ENCODE measurements around the gene ITGB7. TPM values are rescaled to one million over a fixed set of nuclear protein-coding genes. Genes with fewer than 3 reads are reported as not detected.

Gene ITGB7
- total RNA-seq, 1 donor from 2014 or later: 751 TPM

DNA sequence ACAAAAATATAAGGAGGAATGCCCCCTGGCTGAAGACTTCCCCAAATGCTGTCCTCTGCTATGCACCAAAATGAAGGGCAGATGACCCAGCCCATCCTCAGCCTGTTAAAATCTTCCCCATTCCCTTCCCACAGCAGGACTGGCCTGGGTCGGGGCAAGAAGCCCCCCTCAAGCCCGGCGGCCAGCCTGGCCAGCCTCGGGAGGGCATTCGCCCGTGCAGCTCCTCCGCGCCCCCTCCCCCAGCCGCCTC is 24.5 kb upstream of the ITGB7 start:
- intact Hi-C loops (cut with micrococcal nuclease): no loop called here

DNA sequence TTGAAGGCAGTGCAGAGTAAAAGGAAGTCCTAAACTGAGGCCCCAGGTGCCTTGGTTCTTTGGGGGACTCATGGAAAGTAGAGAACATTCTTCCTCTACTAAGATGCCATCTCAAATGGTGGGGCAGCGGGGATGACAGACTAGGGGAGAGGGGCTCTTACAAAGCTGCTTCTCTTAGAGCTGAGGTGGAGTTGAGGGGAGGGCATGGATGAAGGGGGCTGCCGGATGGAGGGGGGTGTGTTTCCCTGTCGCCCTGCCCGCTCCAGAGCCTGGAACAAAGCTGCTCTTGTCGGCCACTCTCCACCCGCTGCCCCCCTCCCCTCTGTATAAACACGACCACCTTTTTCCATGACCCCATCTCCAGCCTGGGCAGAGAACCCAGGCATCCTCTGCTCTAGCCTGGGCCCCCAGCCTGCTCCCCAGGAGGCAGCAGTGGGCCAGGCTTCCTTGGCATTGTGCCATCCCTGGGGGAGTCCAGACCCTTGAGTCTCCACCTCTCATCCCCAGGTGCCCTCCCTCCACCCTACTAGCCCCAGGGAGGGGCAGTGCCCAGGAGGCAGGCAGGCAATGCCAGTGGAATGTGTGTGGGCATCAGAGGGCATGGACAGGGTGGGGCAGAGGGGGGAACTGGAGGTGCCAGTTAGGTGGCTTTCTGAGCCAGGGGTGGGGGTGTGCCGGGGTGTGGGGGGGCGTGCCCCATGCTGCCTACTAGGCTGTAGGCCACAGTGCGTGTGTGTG is 23.2 kb upstream of the ITGB7 start:
- intact Hi-C loops (cut with micrococcal nuclease): no loop called here

GRCh38 chr12:53229454-53229853 is 22.4 kb upstream of the ITGB7 start:
- intact Hi-C loops (cut with micrococcal nuclease): no loop called here

DNA sequence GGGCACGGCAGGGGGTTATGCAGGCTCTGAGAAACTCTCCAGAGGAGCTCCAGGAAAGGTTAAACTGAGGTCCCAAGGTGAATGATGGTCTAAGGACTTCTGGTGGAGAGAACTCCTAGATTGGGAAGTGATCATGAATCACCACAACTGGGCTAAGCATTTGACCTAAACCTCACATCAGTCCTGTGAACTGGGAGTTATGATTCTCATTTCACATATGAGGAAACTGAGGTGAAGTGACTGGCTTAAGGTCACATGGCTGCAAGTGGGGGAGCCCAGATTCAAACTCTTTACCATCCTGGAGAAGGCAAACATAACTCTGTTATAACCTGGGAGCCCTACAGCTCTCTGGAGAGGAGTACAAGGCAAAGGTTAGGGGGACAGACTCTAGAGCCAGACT is 20.8 kb upstream of the ITGB7 start:
- intact Hi-C loops (cut with micrococcal nuclease): no loop called here

DNA sequence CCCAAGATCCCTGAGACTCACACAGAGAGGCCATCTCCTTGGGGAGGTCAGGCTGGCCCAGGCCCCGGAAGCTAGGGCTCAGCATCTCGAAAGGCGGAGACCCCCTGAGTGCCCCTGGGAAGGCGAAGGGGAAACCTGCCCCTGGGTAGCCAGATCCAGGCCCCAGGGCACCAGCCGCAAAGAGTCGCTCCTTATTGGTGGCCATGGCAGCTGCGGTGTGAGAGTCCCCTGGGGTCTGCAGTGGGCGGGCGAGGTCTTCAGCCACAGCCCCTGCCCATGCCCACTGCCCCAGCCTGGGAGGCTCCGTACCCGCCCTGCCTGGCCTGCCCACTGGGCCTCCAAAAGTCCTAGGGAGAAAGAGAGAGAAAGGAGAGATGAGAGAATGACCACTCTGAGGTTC is 20.3 kb upstream of the ITGB7 start:
- intact Hi-C loops (cut with micrococcal nuclease): no loop called here

DNA sequence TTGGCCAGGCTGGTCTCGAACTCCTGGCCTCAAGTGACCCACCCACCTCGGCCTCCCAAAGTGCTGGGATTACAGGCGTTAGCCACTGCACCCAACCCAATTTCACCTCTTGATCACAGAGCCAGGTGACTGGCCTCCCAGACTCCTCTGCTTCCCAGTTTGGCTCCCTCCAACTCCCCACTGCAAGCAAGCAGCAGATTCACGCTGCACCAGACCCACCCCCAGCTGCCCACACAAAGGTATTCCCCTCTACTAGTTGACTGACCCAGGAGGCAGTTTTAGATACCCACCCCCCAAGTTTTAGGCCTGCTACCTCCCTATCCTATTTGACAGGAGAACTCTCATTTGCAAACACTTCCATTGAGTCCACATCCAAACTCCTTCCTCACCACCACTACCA is 19.8 kb upstream of the ITGB7 start:
- intact Hi-C loops (cut with micrococcal nuclease): no loop called here

DNA sequence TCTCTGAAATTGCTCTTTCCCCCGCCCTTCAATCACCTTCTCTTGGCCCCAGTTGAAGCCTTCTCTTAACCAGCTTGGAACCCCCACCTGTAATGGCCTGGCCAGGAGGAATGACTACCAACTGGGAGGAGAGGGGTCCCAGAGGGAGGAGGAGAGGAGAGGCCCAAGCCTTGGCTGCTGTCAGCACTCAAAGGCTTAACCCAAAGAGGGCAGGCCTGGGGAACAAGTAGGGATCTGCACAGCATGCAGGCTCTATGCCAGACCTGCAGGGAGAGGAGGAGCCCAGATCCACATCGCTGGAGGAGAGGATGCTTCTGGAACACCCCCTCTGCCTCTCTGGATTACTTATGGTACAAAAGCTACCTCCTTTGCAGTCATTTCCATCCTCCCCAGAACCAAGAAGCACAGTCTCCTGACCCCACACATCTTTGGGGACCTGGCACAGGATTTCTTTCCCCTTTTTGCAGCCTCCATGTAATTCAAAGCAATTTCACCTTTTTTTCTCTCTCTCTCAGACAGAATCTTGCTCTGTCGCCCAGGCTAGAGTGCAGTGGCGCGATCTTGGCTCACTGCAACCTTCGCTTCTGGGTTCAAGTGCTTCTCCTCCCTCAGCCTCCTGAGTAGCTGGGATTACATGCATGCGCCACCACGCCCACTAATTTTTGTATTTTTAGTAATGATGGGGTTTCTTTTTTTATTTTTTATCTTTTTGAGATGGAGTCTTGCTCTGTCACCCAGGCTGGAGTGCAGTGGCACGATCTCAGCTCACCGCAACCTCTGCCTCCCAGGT is 18.8 kb upstream of the ITGB7 start:
- intact Hi-C loops (cut with micrococcal nuclease): no loop called here

DNA sequence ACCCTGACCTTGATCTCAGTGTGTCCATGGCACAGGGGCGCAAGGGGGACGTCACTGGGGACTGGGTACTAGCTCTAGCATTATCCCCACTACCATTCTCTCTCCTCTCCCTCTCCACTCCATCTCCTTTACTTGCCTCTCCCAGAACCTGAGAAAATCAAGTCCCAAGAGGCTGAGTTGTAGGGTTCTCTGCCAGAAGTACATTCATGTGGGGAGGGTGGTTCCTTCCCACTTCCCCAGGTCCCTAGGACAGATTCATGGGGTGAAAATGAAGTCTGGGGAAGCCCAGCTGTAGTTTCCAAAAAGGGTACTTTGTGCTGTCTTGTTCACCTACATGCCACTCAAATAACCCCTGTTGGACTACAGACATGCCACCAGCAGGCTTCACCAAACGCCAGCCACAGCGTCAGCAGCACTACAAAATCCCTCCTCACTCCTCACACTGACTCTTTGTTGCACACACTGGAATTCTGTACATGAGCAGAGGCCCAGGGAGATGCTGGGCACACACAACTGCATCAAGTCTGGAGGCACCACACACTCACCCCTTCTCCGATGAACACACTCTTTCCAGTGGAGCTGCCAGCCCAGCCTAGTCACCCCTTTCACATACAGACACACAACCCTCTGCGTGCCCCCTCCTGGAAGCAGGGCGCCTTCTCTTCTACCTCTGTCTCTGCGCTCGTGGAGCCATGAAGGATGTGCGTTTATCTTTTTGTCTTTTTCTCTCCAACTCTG is 18.0 kb upstream of the ITGB7 start:
- intact Hi-C loops (cut with micrococcal nuclease): loop anchor here (5.0 kb wide), 2 partner anchors 218 to 227 kb away; partner anchors contain the start of genes EIF4B and PCBP2

DNA sequence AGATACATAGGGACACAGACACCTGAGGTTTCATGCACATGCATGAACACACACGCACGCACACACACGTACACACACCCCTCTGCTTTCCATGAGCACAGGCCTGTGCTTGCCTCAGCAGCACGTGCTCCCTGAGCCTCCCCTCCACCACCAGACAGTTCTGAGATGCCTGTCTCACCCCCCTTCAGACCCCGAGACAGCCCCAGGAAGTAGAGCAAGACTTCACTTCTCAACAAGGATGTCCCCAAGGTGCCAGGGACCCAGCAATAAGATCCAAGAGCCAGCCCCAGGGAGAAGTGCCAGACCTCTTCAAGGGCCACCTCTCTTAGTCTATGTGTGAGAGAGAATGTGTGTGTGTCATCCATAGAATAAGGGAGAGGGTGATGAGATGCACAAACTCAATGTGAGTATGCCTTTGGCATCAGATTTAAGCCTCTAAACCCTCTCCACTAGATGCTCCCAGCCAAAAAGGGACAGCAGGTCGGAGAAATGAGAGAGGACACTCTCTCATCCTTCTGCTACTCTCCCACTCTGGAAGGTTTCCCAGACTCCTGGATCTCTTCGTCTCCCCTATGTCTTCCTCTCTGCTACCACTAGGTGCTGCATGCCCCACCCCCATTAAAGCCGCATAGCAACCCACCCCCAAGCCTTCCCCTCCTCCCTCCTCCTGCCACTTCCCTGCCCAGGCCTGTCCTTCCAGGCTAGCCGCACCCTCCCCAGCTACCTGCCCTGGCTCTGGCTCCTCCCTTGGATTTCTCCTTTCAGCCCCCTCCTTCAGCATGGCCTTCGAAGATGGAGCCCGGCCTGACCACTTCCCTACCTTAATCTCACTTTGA is 17.2 kb upstream of the ITGB7 start:
- intact Hi-C loops (cut with micrococcal nuclease): loop anchor here (5.0 kb wide), 2 partner anchors 217 to 228 kb away; partner anchors contain the start of genes EIF4B and PCBP2

DNA sequence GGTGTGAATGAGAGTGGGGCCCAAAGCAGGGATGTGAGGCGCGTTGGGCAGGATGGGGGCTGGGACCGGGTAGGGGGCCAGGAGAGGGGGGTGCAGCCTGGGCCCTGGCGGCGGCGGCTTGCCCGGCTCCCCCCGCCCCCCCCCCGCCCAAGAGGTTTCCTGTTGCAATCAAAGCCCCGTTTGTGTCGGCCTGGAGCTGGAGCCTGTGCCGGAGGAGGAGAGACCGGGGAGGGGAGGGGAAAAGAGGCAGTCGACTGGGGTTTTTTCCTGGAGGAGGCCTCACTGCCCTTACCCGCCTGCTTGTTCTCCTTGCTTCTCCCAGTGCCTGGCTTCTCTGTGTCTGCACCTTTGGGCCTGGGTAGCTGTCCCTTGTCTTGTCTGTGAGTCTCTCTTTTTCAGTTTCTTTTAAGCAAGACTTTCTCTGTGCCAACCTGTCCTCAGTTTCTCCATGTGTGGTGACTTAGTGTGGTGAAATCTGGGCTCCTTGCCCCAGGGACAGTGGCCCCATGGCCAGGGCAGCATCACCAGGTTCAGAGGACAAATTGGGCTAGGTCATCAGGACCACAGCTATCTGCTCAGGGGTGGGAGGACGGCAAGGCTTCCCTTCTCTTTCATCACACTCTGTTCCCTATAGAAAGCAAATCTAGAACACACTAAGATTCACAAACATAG is 16.5 kb upstream of the ITGB7 start:
- intact Hi-C loops (cut with micrococcal nuclease): loop anchor here (5.0 kb wide), 2 partner anchors 216 to 229 kb away; partner anchors contain the start of genes EIF4B and PCBP2

DNA sequence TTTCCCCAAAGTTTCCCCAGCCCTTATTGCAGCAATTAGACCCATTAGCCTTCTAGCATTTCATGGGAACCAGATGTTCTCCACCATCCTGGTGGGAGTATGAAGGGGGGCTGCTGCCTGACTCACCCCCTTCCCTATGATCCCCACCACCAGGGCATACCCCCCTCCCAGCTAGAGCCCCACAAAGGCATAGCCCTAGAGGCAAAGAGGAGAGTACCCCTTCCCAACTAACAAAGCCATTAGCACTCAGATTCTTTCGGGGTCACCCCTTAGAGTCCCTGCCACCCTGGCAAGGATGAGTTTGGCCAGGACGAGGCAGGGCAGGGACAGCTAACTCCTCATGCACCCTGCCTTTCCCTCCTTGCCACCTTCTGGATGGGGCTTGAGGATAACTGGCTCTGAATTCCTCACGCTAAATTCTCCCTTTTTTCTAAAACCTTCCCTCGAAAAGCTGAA is 15.8 kb upstream of the ITGB7 start:
- intact Hi-C loops (cut with micrococcal nuclease): loop anchor here (5.0 kb wide), 2 partner anchors 216 to 229 kb away; partner anchors contain the start of genes EIF4B and PCBP2

- intact Hi-C loops (cut with micrococcal nuclease): loop anchor here (5.0 kb wide), 2 partner anchors 215 to 230 kb away; partner anchors contain the start of genes EIF4B and PCBP2
Measured at GRCh38 chr12:53222170-53222721, 15.2 kb upstream of the ITGB7 start.

- intact Hi-C loops (cut with micrococcal nuclease): loop anchor here (2.0 to 5.0 kb wide), 5 partner anchors 65 to 1059 kb away; partner anchors contain the start of genes CBX5, EIF4B, HNRNPA1 and PCBP2
Measured at GRCh38 chr12:53221203-53222080, 14.4 kb upstream of the ITGB7 start.

- intact Hi-C loops (cut with micrococcal nuclease): loop anchor here (1.0 to 5.0 kb wide), 14 partner anchors 11 to 1060 kb away; partner anchors contain the start of genes CBX5, CSAD, EIF4B and ESPL1
Measured at GRCh38 chr12:53220694-53221202, 13.7 kb upstream of the ITGB7 start.

DNA sequence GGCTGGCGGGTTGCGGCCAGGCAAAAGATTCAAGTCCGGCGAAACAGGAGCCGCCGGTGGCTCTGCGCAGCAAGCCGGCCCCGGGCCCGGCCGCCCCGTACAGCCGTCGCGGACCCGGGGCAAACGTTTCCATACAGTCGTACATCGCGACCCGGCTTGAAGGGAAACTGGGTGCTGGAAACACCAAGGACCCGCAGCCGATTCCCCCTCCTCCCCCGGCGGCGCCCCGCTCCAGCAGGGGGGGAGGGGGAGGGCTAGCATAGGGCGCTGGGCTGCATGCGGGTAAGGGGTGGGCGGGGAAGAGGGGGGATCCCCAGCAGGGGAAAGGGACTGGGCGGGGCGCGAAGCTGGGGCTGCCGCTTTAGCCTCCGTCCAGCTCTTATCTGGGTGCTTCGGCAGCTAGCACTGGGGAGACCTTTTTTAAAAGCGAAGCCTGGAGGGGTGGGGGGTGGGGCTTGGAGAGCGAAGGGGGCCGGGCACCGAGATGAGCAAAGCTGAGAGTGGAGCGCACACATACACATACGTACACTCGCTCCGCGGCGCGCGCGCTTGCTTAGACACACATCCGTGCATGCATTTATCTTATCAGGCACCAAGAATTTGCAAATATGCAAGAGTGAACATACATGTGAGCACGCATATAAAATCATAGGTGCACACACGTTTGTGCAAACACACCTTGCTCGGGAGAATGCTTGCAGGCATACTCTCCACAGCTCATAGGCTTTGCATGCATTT is 13.1 kb upstream of the ITGB7 start:
- intact Hi-C loops (cut with micrococcal nuclease): loop anchor here (1.0 to 5.0 kb wide), 17 partner anchors 11 to 1061 kb away; partner anchors contain the start of genes AMHR2, CBX5, CSAD and EIF4B

DNA sequence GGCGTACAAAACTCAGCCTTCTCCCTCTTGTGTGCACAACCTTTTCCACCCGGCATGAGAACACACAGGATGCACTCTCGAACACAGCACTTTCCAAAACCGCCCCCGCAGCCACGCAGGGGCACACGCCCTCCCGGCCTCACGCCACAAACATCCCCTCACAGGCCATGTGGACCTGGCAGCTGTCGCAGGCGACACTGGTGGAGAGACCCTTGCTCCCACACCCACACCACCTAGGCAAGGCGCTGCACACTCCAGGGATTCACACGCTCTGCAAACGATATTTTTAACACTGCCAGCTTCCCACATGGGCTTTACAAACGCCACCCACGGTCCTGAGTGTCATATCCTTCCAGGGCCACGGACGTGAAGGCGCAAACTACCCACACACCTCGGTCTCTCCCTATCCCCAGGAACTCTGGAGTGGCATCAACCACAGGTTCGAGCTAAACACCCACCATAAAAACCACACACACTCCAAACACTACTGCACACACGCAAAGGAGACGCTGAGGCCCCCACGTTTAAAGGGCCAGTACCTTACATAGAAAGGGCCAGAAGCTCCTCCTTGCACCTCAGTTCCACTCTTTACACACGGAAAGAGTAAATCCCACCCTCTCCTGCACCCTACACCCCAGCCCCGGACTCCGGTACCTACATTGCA is 12.4 kb upstream of the ITGB7 start:
- intact Hi-C loops (cut with micrococcal nuclease): loop anchor here (1.0 to 5.0 kb wide), 3 partner anchors 19 to 203 kb away; partner anchors contain the start of genes AMHR2 and MYG1
